Inflammatory macrophage (primary cell): ENCODE data around the gene DSCAM.

Source experiments
- DNase-seq, 2 donors: peaks; one replicate each; pipeline ENCODE4 v3.0.0-alpha.2; 2020 to 2022

Gene DSCAM

DNA sequence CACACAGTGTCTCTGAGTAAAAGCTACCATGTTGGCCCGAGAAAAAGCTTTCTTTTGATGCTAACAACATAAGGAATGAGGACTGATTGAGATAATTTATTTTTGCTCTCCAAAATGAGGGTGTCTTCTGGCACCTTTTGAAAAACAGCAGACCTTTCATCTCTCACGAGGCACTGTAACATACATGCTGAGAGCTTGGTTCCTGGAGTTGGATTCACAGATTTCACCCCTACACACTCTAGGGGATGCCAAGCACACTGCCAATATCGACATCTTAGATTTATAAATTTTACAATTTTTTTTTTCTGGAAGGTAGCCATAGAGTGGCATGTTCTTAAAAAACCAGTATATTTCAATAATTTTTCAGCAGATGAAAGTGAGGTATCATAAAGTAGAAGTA lies 408.3 kb downstream of the DSCAM start:
- DNase-seq, result no peak

DNA sequence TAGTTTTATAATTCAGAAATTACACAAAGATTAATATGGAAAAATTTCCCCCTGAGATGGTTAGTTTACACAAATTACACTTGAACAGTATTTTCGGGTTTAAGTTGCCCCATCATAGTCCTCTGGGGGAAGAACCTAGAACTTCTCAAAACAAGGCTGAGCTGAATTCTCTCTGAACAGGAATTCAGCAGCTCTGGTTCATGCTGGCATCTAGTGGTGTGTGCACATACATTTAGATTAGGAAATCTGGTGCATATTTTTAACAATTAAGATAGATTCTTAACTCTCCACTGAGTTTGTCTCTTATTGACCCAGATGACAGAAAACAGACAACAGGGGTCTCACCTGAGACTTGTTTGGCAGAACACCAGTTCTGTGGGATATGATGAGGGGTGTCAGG lies 410.7 kb downstream of the DSCAM start:
- DNase-seq, result no peak

DNA sequence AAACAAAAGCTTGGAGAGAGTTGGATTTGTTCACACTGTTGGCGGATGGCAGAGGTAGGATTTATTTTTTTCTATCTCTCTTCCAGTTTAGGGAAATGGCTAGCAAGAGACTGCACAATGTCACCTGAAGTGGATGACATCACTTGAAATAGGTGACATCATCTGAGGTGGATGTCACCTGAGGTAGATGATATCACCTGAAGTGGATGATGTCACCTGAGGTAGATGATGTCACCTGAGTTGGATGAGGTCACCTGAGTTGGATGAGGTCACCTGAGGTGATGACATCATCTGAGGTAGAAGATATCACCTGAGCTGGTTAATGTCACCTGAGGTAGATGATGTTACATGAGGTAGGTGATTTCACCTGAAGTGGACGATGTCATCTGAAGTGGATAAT lies 413.4 kb downstream of the DSCAM start:
- DNase-seq, result no peak

GRCh38 chr21:40425981-40426380 lies 421.0 kb downstream of the DSCAM start:
- DNase-seq, result no peak

DNA sequence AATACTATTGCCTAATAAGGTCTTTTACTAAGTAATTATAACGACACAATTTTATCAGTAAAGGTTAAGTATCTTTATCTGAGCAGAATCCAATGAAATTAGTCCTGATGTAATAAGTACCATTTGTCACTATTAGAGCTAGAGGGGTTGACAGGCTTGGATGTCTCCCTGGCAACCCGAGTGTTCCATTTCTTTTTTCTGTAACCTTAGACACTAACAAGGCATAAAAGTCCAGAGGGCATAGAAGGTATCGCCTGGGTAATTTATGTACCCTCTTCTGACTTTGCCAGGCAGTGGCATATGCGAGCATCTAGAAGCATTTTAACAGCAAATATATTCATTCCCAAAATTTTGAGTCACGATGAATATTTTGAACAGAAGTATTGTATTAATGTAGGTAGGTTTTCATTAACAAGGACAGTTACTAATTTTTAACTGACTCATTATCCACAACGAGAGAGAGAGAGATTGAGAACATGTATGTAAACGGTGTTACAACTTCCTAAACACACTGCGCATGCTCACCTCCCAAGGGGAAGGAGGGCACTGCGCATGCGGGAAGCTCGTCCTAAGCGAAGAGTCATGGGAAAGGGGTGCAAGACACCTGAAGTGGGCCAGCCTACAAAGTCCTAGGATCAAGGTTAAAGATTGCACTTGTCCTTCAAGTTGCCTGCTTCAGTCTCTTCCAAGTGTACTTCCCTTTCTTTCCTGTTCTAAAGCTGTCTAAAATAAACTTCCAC lies 423.9 kb downstream of the DSCAM start:
- DNase-seq, result no peak

GRCh38 chr21:40421121-40421520 lies 425.8 kb downstream of the DSCAM start:
- no peak for DNase-seq

GRCh38 chr21:40416572-40416971 lies 430.4 kb downstream of the DSCAM start:
- DNase-seq, result no peak

DNA sequence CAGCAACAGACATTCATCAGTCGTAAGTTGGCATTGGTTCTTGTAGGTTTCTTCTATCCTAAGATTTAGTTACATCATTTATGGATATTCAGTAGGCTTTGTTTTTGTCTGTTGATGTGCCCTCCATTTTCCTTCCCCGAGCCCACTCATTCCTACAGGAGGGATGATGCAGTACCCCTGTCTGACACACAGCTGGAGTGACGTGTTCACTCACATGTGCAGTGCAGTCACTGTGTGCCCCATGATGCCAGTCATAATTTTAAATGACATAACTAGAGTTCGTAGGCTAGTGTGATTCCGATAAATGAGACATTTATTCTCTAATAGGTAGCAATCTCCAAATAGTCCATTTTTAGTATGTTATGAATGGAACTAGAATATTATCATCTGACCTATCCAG lies 438.4 kb downstream of the DSCAM start:
- no peak for DNase-seq

DNA sequence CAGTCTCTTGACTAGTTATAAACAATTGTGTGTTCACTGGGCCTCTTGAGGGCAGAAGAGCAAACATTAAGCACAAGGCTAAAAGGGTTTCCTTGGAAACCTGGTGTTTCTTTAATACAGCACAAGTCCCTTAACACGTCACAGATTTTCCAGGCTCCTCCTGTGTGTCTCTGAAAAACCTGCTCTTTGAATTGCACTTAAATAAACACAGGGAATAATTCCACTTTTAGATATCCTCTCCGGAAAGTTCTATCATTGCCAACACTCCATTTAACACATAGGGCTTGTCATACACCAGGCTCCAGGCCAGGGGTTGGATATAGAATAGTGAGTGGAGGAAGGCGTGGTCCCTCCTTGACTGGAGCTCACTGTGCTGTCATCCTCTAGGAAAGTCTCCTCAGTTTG lies 442.6 kb downstream of the DSCAM start:
- no peak for DNase-seq

GRCh38 chr21:40402884-40403582 lies 443.9 kb downstream of the DSCAM start:
- no peak for DNase-seq

- DNase-seq, result no peak
Observed at GRCh38 chr21:40395732-40396131, 451.2 kb downstream of the DSCAM start.

GRCh38 chr21:40393066-40393465 lies 453.9 kb downstream of the DSCAM start:
- DNase-seq, result no peak

DNA sequence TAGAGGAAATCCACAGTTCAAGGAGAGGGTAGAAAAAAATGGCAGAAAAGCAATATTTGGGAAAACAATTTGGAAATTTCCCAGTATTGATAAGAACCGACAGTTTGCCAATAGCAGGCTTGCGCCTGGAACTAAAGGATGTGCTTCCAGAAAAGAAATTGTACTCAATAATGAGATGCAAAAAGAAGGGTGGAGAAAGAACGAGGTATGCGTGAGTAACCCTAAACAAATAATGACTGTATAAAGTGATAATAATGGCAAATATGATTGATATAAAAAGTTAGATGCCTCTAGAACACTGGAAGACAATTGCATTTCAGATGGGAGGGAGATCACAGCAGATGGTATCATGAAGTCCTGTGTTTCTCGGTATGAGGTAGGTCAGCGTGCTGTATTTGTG lies 458.9 kb downstream of the DSCAM start:
- no peak for DNase-seq

GRCh38 chr21:40386981-40387747 lies 459.8 kb downstream of the DSCAM start:
- DNase-seq, result no peak

DNA sequence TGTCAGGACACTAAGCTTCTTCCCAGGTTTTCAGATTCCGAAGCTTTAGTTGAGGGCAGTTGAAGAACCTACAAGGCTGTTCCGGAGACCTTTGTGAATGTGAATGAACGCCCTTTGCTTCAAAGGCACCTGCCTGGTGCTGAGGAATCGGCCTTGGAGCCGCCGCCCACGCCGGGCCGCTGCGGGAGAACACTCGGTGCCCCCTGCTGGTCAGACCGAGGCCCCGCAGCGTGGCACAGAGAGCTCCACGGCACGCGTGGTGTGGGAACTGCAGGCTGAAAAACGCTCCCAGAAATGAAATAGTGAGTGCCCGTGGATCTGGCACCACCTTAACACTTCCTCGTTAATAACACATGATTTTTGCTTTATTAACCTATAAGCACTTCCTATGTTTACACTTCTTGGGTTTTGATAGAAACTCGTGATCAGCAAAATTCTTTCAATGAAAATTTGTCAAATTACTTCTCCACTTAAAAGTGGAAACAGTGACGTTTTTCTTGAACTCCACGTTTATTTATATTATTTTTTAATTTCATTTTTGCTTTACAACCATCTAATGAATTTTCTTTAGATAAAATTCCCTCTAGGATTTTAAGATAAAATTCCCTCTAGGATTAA lies 460.6 kb downstream of the DSCAM start:
- DNase-seq, result peak; percentile 54 to 72

DNA sequence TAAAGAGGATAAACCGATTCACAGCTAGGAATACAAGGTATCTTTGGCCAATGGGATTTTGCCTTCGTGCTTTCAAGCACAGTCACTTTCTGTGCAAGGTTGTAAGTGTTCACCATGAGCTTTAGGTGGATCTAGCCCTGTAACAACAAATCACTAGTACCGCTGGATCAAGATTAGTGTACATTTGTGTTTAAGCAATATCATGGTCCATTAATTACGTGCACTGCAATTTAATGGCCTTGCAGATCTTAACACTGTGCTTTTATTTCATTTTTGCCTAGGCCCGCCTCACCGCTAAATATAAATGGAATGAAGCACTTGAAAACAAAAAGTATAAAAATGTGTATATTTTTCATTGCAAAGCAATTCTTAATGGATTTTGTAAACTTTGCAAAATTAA lies 461.1 kb downstream of the DSCAM start:
- no peak for DNase-seq

DNA sequence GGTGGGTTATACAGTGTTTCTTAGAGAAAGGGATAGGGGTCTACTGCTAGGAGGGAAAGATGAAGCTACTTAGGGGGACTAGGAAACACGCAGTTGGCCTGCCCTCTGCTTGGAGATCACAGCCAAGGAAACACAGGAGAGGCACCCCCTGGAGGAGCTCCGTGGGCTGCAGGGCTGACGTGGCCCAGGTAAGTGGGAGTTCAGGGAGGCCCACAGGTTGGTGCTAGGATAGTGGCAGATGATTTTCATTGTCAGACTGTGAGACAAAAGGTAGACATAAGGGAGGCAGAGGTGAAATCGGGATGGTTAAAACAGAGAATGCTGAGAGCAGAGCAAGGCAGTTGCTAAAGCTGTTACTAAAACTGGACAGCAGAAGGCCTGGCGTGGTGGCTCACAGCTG lies 463.0 kb downstream of the DSCAM start:
- DNase-seq, result no peak

DNA sequence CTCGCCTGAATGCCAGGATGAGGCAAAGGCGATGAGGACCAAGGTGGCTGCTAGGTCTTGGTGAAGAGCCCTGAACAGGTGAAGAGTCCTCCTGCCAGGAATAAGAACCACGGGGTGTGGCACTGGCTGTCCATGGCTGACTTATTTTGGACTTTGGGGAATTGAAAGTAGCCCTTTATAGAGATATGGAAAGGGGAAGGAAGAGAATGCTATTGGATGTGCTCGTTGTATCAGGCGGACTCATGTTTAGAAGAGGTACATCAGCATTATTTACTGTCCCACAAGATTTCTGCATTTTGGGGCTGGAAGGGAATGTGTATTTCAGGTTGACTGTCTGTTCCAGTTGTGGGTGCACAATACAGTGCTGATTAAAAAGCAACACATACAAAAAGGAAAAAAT lies 465.8 kb downstream of the DSCAM start:
- no peak for DNase-seq

DNA sequence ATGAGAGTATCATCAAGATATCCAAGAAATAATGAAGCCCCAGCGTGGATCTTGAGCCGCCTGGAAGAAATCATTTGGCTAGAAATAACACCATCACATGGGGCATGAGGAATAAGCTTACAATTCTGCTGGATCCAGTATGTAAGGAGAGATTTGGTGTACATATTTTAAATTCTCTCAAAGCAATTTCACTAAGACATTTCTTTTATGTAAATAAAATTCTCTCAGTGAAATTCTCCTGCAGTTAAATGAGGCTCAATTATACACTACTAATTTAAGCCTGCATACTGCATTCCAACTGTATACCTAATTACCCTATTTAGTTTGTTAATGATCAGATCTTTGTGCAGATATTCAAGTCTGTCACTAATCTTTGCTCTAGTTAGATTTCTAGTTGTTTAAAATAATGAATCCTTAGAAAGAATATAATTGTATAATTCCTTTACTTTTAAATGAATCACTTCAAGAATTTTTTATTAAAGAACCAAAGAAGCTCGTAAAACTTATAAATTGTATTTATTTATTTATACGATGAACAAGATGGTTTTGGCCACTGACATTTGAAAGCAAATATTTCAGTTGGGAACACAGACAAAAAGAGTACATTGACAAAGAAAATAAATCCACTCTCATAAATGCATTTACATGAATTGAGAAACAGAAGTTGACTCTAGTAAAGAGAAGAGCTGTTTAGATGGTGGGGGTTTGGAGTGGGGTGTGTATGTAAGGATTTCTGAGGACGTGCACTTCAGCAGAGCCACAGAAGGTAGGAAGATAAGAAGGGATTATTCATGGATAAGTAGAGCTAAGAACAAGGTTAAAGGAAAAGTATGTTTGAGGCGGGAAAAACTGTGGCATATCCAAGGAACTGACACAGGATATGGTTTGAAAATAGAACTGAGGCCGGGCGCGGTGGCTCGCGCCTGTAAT lies 466.8 kb downstream of the DSCAM start:
- DNase-seq, result no peak

GRCh38 chr21:40377135-40377534 lies 469.8 kb downstream of the DSCAM start:
- no peak for DNase-seq

DNA sequence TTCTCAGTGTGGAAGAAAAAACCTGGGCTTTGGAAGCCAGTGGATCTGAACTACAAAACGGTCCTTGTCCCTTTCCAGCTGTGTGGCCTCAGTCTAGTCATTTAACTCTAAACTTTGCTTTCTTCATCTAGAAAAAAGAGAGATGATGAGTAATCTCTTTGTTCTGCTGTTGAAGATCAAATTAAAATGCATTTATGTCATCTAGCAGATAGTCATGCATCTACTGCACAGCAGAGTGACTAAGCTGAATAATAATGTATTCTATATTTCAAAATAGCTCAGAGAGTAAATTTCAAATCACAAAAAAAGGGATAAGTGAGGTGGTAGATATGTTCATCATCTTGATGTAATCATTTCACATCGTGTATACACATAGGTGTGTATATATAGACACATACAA lies 473.2 kb downstream of the DSCAM start:
- DNase-seq, result no peak

GRCh38 chr21:40372506-40372905 lies 474.5 kb downstream of the DSCAM start:
- no peak for DNase-seq
